Stomach smooth muscle (tissue), 2 donors: ENCODE results near the gene RECQL5.
"Not testable (repeated sequence)": the region's sequence is repeated elsewhere in the genome, so short reads cannot be mapped to it uniquely, and the experiment has no call there.

Experiments
- H3K27ac ChIP-seq: one replicate; pipeline ENCODE4 v1.7.0; 2013; ENCODE audit warnings: mild to moderate bottlenecking, low read length, inconsistent platforms
- H3K27me3 ChIP-seq, 2 donors: one replicate each; pipeline ENCODE4 v1.7.0; 2013; ENCODE audit warnings: low read length in 2 of 2; ENCODE audit not compliant: insufficient read depth in 2 of 2, control insufficient read depth in 1 of 2
- H3K36me3 ChIP-seq, 2 donors: one replicate each; pipeline ENCODE4 v1.7.0; 2013; ENCODE audit warnings: low read length in 2 of 2; ENCODE audit not compliant: control insufficient read depth in 2 of 2, insufficient read depth in 2 of 2
- H3K4me1 ChIP-seq: one replicate; pipeline ENCODE4 v1.7.0; 2013; ENCODE audit warnings: low read length; ENCODE audit not compliant: control insufficient read depth, insufficient read depth
- H3K4me3 ChIP-seq, 2 donors: one replicate each; pipeline ENCODE4 v1.7.0; 2013; ENCODE audit warnings: low read length in 2 of 2
- H3K9ac ChIP-seq, 2 donors: one replicate each; pipeline ENCODE4 v1.7.0; 2013; ENCODE audit warnings: low read length in 2 of 2, mild to moderate bottlenecking in 1 of 2
- H3K9me3 ChIP-seq, 2 donors: one replicate each; pipeline ENCODE4 v1.7.0; 2013; ENCODE audit warnings: low read length in 2 of 2; ENCODE audit not compliant: control insufficient read depth in 2 of 2
- donor health status: healthy.
- donor health status: Pancreatic carcinoma.

RECQL5 gene

DNA sequence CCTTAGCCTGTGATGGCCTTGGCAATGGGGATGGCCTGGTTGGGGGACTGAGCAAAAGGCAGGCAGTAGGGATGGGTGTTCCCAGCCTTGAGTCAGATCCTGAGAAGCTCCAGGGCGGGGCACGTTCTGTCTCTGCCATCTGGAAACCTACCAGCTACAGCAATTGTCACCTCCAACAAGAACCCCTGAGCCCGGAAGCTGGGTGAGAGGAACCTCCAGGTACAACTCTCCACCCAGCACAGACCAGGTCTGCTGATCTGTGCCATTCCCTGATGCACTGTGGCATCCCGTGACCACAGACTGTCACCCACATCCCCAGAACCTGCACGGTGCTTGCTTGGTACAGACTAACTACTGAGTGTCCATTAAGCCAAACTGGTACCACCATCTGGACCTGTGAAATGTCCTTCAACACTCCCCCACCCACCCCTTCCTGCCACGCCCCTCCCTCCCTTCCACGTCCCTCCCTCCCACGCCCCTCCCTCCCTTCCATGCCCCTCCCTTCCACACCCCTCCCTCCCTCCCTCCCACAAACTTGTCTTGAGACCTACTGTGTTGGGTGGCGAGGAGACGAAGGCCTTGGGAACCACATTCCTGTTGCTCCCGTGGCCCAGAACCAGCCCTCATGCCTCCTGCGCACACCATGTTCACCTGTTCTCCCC lies 62.8 kb downstream of the RECQL5 start:
- Histone ChIP-seq H3K9me3 (no peaks in the 10 kb centered on the region), H3K4me3 (no peak overlapping the region), H3K36me3 (peaks cover 0 to 2% of the 10 kb centered on the region in 2 donors), H3K27ac (no peak overlapping the region), H3K27me3 (no peaks in the 10 kb centered on the region), H3K9ac (no peak overlapping the region), H3K4me1 (peaks cover 4% of the 10 kb centered on the region)

DNA sequence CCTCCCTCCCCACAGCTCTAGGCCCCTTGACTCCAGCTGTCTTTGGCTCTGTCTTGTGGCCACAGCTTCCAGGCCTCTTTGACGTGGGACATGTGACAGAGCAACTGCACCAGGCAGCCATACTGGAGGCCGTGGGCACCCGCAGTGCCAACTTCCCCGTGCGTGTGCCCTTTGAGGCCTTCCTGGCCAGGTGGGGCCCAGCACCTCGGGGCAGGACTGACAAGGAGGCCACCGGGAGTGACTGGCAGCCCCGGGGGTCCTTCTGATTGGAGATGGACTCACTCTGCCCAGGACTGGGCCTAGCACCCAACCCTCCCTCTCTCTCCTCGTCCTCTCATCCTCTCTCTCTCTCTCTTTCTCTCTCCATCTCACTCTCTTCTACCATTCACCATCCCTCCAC lies 63.8 kb downstream of the RECQL5 start:
- H3K27me3 ChIP-seq, result no peaks in the 10 kb centered on the region
- H3K9ac ChIP-seq, result no peak overlapping the region
- H3K9me3 ChIP-seq, result no peaks in the 10 kb centered on the region
- H3K4me3 ChIP-seq, result no peak overlapping the region
- no peak overlapping the region for H3K27ac ChIP-seq
- peaks cover 0 to 2% of the 10 kb centered on the region in 2 donors for H3K36me3 ChIP-seq
- H3K4me1 ChIP-seq, result peaks cover 4% of the 10 kb centered on the region

DNA sequence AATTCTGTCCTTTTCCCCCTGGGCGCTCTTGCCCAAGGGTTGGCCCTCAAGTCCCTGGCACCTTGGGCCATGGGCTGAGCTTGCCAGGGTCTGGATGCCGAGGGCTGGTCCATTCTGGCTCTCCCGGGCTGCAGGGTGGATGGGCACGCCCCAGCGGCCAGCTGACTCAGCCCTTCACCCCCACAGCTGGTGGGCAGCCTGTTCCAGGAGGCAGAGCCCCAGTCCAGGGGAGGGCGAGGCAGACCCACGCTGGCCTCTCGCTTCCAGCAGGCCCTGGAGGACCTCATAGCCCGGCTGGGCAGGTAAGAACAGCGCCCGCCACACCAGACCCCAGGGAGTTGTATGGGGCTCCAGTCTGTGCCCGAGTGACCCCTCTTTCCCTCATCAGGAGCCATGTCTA lies 64.3 kb downstream of the RECQL5 start:
- H3K27ac ChIP-seq, result no peak overlapping the region
- no peak overlapping the region for H3K9ac ChIP-seq
- no peaks in the 10 kb centered on the region for H3K27me3 ChIP-seq
- no peaks in the 10 kb centered on the region for H3K9me3 ChIP-seq
- peaks cover 4% of the 10 kb centered on the region for H3K4me1 ChIP-seq
- H3K36me3 ChIP-seq, result peaks cover 0 to 2% of the 10 kb centered on the region in 2 donors
- no peak overlapping the region for H3K4me3 ChIP-seq

DNA sequence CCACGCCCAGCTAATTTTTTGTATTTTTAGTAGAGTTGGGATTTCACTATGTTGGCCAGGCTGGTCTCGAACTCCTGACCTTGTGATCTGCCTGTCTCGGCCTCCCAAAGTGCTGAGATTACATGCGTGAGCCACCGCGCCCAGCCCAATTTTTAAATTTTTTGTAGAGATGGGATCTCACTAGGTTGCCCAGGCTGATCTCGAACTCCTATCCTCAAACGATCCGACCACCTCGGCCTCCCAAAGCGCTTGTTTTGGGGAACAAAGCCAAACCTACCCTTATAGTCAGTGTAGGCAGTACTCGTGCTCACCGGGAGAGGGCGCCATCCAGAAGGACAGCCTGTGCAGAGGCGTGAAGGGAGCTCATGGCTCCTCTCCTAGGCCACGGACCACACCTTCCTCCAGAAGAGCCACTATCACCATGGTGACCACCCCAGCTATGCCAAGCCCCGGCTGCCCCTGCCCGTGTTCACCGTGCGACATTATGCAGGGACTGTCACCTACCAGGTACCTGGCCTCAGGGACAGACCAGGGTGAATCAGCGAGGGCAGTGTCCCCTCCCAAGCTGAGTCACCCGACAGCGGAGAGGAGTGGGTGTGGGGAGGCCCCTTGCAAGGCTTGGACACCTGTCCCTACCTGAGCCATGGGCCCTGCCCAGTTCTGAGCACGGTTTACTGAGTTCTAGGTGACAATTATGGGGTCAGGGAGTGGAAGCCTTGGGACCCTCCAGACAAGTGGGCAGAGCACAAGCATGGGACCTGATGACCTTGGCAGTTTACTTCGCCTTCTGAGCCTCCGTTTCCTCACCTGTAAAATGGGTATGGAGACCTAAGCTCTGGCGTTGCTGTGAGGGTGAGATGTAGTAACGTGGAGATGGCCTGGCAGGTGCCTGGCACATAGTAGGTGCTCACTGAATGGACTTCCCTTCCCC lies 65.6 kb downstream of the RECQL5 start:
- Histone ChIP-seq H3K9ac (no peak overlapping the region), H3K4me3 (no peak overlapping the region), H3K36me3 (no peaks in the 10 kb centered on the region), H3K9me3 (no peaks in the 10 kb centered on the region), H3K4me1 (peaks cover 4% of the 10 kb centered on the region), H3K27ac (no peak overlapping the region), H3K27me3 (no peaks in the 10 kb centered on the region)

DNA sequence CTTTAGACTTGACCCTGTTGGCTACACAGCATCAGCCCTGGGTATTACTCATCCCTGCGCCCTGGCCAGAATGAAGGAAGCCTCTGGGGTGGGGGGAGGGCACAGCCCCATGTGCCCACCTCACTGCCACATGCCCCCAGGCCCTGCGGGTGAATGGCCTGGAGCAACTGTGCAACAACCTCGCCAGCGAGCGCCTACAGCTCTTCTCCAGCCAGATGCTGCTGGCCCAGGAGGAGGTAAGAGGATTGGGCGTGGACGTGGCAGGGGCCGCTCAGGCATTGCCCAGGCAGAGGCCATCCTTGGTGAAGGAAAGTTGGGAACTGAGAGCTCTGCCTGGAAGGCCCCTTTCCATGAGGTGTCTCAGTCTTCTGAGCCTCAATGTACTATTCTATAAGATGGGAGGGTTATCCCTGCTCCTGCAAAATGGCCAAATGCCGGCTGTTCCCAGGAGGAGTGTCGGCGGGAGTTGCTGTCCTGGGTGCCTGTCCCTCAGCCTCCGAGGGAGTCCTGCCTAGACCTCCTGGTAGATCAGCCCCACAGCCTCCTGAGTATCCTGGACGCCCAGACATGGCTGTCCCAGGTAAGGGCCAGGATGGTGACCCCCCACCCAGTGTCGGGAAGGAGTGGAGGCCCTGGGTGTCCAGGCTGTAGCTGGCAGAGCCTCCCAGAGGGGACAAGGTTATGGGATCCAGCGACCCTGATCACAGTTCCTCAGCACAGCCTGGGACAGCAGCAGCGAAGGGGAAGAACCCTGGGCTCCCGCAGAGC lies 70.5 kb downstream of the RECQL5 start:
- no peak overlapping the region for H3K4me3 ChIP-seq
- H3K4me1 ChIP-seq, result no peaks in the 10 kb centered on the region
- H3K9me3 ChIP-seq, result no peaks in the 10 kb centered on the region
- no peak overlapping the region for H3K9ac ChIP-seq
- H3K36me3 ChIP-seq, result no peaks in the 10 kb centered on the region
- H3K27ac ChIP-seq, result no peak overlapping the region
- H3K27me3 ChIP-seq, result no peaks in the 10 kb centered on the region

DNA sequence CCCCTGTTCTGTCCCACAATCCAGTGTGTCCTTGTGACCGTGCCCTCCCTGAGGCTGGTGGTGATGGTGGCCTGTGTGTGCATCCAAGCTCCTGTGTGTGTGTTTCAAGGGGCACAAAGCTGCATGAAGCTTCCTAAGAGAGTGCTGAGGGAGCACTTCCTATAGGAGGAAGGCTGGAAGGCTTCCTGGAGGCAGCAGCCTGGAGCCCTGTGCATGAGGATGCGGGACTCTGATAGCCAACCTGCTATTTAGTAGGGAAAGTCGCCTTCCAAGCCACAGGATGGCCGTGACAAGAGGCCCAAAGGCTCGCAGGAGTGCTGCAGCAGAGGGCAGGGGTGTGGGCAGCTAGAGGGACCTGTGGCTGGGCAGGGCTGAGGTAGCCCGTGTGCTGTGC lies 71.0 kb downstream of the RECQL5 start:
- Histone ChIP-seq H3K9ac (no peak overlapping the region), H3K9me3 (no peaks in the 10 kb centered on the region), H3K4me3 (no peak overlapping the region), H3K27ac (no peak overlapping the region), H3K27me3 (no peaks in the 10 kb centered on the region), H3K36me3 (no peaks in the 10 kb centered on the region), H3K4me1 (no peaks in the 10 kb centered on the region)

DNA sequence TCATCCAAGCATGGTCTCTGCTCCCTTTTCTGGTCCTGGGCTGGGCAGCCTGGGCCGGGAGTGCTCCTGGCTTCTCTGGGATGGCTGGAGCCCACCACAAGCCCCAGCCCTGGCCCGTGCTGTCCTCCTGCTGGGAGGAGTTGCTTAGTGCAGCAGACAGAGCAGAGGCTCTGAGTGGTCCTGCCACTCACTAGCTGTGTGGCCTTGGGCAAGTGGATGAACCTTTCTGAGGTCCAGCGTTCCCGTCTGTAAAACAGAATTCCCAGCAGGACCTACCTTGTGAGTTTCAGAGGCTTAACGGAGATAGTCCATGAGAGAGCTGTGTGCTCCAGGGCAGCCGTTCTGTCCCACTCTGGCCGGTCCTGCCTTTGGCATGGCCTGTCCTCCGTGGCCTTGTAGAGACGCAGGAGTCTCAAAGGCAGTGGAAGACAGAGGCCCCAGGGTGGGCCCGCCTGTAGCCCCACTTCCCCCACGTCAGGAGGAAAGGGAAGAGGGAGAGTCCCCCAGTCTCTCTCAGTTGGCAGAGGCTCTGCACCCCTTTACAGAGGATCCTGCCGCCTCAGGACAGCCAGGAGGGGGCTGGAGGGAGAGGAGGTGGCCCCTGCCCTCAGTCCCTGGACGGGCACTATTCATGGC lies 71.6 kb downstream of the RECQL5 start:
- Histone ChIP-seq H3K27ac (no peak overlapping the region), H3K9me3 (no peaks in the 10 kb centered on the region), H3K4me3 (no peak overlapping the region), H3K27me3 (no peaks in the 10 kb centered on the region), H3K4me1 (no peaks in the 10 kb centered on the region), H3K36me3 (no peaks in the 10 kb centered on the region), H3K9ac (no peak overlapping the region)

DNA sequence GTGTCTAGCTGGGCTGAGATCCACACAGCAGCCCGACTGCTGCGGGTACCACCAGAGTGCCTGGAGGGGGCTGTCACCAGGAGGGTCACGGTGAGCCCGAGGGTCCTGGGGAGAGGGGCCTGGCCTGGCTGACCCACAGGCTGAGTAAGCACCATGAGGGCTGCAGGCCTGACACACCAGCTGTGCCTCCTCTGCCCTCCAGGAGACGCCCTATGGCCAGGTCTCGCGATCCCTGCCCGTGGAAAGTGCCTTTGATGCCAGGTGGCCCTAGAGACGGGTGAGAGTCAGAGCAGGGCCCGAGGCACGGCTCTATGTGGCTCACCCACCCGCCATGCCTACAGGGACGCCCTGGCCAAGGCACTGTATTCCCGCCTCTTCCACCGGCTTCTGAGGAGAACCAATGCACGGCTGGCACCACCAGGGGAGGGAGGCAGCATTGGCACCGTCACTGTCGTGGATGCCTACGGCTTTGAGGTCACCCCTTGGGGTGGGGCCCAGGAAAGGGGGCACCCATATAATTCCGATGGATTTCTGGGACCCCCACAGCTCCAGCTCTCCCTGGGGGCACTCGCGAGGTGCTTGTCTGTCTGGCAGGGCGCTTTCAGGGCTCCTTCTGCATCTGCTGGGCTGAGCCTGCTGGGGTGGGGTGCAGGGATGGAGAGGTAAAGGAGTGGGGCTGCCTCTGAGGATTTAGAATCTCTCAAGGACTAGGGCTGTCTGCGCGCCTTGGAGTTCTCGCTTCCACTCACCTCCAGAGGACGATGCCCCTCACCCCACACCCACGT lies 72.3 kb downstream of the RECQL5 start:
- no peak overlapping the region for H3K9ac ChIP-seq
- H3K9me3 ChIP-seq, result no peaks in the 10 kb centered on the region
- peaks cover 4% of the 10 kb centered on the region for H3K4me1 ChIP-seq

DNA sequence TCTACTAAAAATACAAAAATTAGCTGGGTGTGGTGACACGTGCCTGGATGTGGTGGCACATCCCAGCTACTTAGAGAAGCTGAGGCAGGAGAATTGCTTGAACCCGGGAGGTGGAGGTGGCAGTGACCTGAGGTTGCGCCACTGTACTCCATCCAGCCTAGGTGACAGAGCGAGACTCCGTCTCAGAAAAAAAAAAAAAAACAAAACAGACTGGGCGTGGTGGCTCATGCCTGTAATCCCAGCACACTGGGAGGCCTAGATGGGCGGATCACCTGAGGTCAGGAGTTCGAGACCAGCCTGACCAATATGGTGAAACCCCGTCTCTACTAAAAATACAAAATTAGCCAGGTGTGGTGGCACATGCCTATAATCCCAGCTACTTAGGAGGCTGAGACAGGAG lies 73.5 kb downstream of the RECQL5 start:
- not testable (repeated sequence) for H3K4me3 ChIP-seq, H3K27ac ChIP-seq, H3K9ac ChIP-seq, H3K36me3 ChIP-seq, H3K27me3 ChIP-seq, H3K9me3 ChIP-seq
- peaks cover 10% of the 10 kb centered on the region for H3K4me1 ChIP-seq

More for the DNA sequence above, 72.3 kb downstream of the RECQL5 start:
- H3K36me3 ChIP-seq, result no peaks in the 10 kb centered on the region
- no peak overlapping the region for H3K27ac ChIP-seq
- no peaks in the 10 kb centered on the region for H3K27me3 ChIP-seq
- no peak overlapping the region for H3K4me3 ChIP-seq
